SK-N-SH treated with all-trans-retinoic acid at 6 μM for 48 hours (cell line): ENCODE measurements around the gene LTO1.

Source experiments
- ATAC-seq: fragments of 200-7000 bp; cut with Tn5 transposase; 3 replicates; pipeline ENCODE4 v1.9.1; 2020; ENCODE audit warnings: mild to moderate bottlenecking, moderate library complexity
- ARNTL ChIP-seq: fragments of 450-650 bp; formaldehyde crosslinking; IDR thresholded peaks from 2 replicates; pipeline ENCODE4 v1.5.0; 2020; ENCODE audit warnings: low read depth, mild to moderate bottlenecking, moderate library complexity, borderline replicate concordance
- BACH2 ChIP-seq: fragments of 250-450 bp; sonication (Bioruptor Pico); IDR thresholded peaks from 2 replicates; pipeline ENCODE4 v1.9.0; 2021; ENCODE audit warnings: mild to moderate bottlenecking, borderline replicate concordance
- CREB5 ChIP-seq: fragments of 250-450 bp; sonication (Bioruptor Pico); IDR thresholded peaks from 2 replicates; pipeline ENCODE4 v1.5.1; 2020; ENCODE audit warnings: low read depth, mild to moderate bottlenecking, moderate library complexity
- CSDC2 ChIP-seq: fragments of 250-450 bp; sonication (Bioruptor Pico); IDR thresholded peaks from 2 replicates; pipeline ENCODE4 v1.5.0; 2020; ENCODE audit warnings: mild to moderate bottlenecking, moderate library complexity
- CSRNP3 ChIP-seq: fragments of 250-450 bp; sonication (Bioruptor Pico); IDR thresholded peaks from 2 replicates; pipeline ENCODE4 v1.5.1; 2021; ENCODE audit warnings: mild to moderate bottlenecking, moderate library complexity
- ESRRG ChIP-seq: fragments of 250-450 bp; sonication (Bioruptor Pico); IDR thresholded peaks from 2 replicates; pipeline ENCODE4 v1.6.1; 2021; ENCODE audit warnings: mild to moderate bottlenecking
- GLIS3 ChIP-seq: fragments of 250-450 bp; sonication (Bioruptor Pico); IDR thresholded peaks from 2 replicates; pipeline ENCODE4 v1.5.0; 2020; ENCODE audit warnings: mild to moderate bottlenecking, moderate library complexity
- ISL1 ChIP-seq: fragments of 250-450 bp; sonication (Bioruptor Pico); IDR thresholded peaks from 2 replicates; pipeline ENCODE4 v2.1.2; 2022; ENCODE audit warnings: mild to moderate bottlenecking, moderate library complexity
- OSR1 ChIP-seq: fragments of 250-450 bp; sonication (Bioruptor Pico); IDR thresholded peaks from 2 replicates; pipeline ENCODE4 v1.8.0; 2022; ENCODE audit warnings: moderate library complexity, mild to moderate bottlenecking, inconsistent platforms
- PATZ1 ChIP-seq: fragments of 250-450 bp; sonication (Bioruptor Pico); IDR thresholded peaks from 2 replicates; pipeline ENCODE4 v1.8.0; 2020; ENCODE audit warnings: mild to moderate bottlenecking, moderate library complexity, borderline replicate concordance
- POU6F1 ChIP-seq: fragments of 250-450 bp; sonication (Bioruptor Pico); IDR thresholded peaks from 2 replicates; pipeline ENCODE4 v1.8.0; 2021; ENCODE audit warnings: low read depth, mild to moderate bottlenecking, moderate library complexity, borderline replicate concordance
- PPARA ChIP-seq: fragments of 250-450 bp; sonication (Bioruptor Pico); IDR thresholded peaks from 2 replicates; pipeline ENCODE4 v1.5.0; 2020; ENCODE audit warnings: mild to moderate bottlenecking, borderline replicate concordance
- RARB ChIP-seq: fragments of 250-450 bp; sonication (Bioruptor Pico); IDR thresholded peaks from 2 replicates; pipeline ENCODE4 v1.8.0; 2021; ENCODE audit warnings: mild to moderate bottlenecking, moderate library complexity
- SNAI2 ChIP-seq: fragments of 250-450 bp; sonication (Bioruptor Pico); IDR thresholded peaks from 2 replicates; pipeline ENCODE4 v1.5.0; 2020; ENCODE audit warnings: mild to moderate bottlenecking, moderate library complexity
- TCF4 ChIP-seq: fragments of 250-450 bp; sonication (Bioruptor Pico); IDR thresholded peaks from 2 replicates; pipeline ENCODE4 v1.8.0; 2021; ENCODE audit warnings: mild to moderate bottlenecking, moderate library complexity, borderline replicate concordance
- TOX ChIP-seq: fragments of 250-450 bp; sonication (Bioruptor Pico); IDR thresholded peaks from 2 replicates; pipeline ENCODE4 v1.8.0; 2021; ENCODE audit warnings: mild to moderate bottlenecking, moderate library complexity, borderline replicate concordance
- TSHZ2 ChIP-seq: fragments of 250-450 bp; sonication (Bioruptor Pico); IDR thresholded peaks from 2 replicates; pipeline ENCODE4 v1.5.0; 2020; ENCODE audit warnings: mild to moderate bottlenecking, moderate library complexity
- ZC3H10 ChIP-seq: fragments of 250-450 bp; sonication (Bioruptor Pico); IDR thresholded peaks from 2 replicates; pipeline ENCODE4 v1.5.1; 2021; ENCODE audit warnings: mild to moderate bottlenecking, moderate library complexity
- ZFP3 ChIP-seq: fragments of 250-450 bp; sonication (Bioruptor Pico); IDR thresholded peaks from 2 replicates; pipeline ENCODE4 v1.5.0; 2020; ENCODE audit warnings: mild to moderate bottlenecking, moderate library complexity
- ZFP30 ChIP-seq: fragments of 450-650 bp; formaldehyde crosslinking; IDR thresholded peaks from 2 replicates; pipeline ENCODE4 v1.5.0; 2022; ENCODE audit warnings: mild to moderate bottlenecking, moderate library complexity
- ZNF565 ChIP-seq: fragments of 450-650 bp; formaldehyde crosslinking; conservative IDR thresholded peaks from 2 replicates; pipeline ENCODE4 v1.5.0; 2020; ENCODE audit warnings: low read depth, mild to moderate bottlenecking, moderate library complexity
- ZNF70 ChIP-seq: fragments of 450-650 bp; formaldehyde crosslinking; IDR thresholded peaks from 2 replicates; pipeline ENCODE4 v1.5.0; 2020; ENCODE audit warnings: mild to moderate bottlenecking, moderate library complexity
- ZNF8 ChIP-seq: fragments of 450-650 bp; formaldehyde crosslinking; IDR thresholded peaks from 2 replicates; pipeline ENCODE4 v1.5.0; 2020; ENCODE audit warnings: mild to moderate bottlenecking, moderate library complexity

Gene LTO1

GRCh38 chr11:69648679-69649575, 26.2 kb downstream of the LTO1 start:
- ATAC-seq, result no peak
- TF ChIP-seq ZNF565, result no peak
- TF ChIP-seq RARB (CRISPR knock-in tag), result no peak
- TF ChIP-seq ZFP3 (CRISPR knock-in tag), result no peak
- no peak for TF ChIP-seq POU6F1 (CRISPR knock-in tag)
- no peak for TF ChIP-seq CSDC2 (CRISPR knock-in tag)
- no peak for TF ChIP-seq PATZ1 (CRISPR knock-in tag)
- TF ChIP-seq ZNF70 (CRISPR knock-in tag), result no peak
- TF ChIP-seq OSR1, result no peak
- no peak for TF ChIP-seq TCF4 (CRISPR knock-in tag)
- no peak for TF ChIP-seq PPARA (CRISPR knock-in tag)
- no peak for TF ChIP-seq ZFP30
- TF ChIP-seq SNAI2 (CRISPR knock-in tag), result no peak
- no peak for TF ChIP-seq ESRRG (CRISPR knock-in tag)
- no peak for TF ChIP-seq TOX (CRISPR knock-in tag)
- TF ChIP-seq CREB5 (CRISPR knock-in tag), result no peak
- TF ChIP-seq BACH2, result no peak
- TF ChIP-seq ZNF8, result no peak
- no peak for TF ChIP-seq ZC3H10
- no peak for TF ChIP-seq GLIS3 (CRISPR knock-in tag)

GRCh38 chr11:69647761-69648497, 27.2 kb downstream of the LTO1 start:
- TF ChIP-seq CSRNP3 (CRISPR knock-in tag) (no peak), TOX (CRISPR knock-in tag) (no peak), GLIS3 (CRISPR knock-in tag) (no peak), OSR1 (no peak), ZFP30 (no peak), TSHZ2 (CRISPR knock-in tag) (no peak), PATZ1 (CRISPR knock-in tag) (no peak), ESRRG (CRISPR knock-in tag) (no peak), ARNTL (CRISPR knock-in tag) (no peak), POU6F1 (CRISPR knock-in tag) (no peak), ISL1 (CRISPR knock-in tag) (no peak), ZNF70 (CRISPR knock-in tag) (no peak), ZNF565 (no peak)
- TF ChIP-seq, all 23 proteins: peak for 0
- no peak for ATAC-seq
